ENCODE data around the gene CWF19L1. TPM values are rescaled to one million over a fixed set of nuclear protein-coding genes. Genes with fewer than 3 reads are reported as not detected.

CWF19L1 gene
- polyA plus RNA-seq, 1 donor from 2014 or later: 36.9 TPM

DNA sequence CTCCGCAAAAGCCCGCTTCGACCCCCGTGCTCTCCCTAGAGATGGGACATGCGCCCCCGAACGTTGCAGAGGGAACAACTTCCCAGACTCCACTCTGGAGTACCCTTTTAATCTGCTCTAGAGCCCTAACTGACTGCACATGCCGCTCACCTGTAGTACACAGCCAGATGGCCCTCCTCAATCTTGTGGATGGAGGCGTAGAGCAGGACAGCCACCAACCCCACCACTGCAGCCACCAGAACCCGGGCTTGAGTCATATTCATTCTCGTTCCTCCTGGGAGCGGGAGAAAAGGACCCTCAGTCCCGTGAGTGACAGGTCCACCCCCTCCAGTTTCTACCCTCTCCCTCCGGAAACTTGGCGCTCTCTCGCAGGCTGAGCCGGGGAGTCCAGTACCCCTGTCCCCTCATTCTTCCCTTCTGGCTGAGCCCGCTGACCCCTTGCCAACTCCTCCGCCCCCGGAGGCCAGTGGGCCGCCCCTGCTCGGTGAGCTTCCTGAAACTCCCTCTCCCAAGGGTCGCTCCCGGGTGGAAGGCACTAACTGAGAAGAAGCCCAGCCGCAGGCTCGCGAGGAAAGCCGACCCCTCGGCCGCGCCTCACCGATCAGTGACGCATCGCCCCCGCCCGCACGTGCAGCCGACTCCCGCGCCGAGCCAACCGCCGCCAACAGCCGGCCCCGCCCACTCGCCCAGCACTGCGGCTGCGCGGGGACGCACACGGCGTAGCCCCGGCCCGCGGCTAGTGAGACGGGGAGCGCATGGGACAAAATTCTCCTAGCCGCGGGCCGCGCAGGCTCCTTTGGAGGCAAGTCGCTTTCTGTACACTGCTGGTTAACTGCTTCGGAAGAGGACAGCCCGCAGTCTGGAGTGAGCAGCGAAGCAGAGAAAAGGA is 81.8 kb downstream of the CWF19L1 start, which contains the start of gene ERLIN1:
ERLIN1 (minus strand) TSS at position 666 of the 889 bp plus-strand sequence; CDS start at position 263, 403 bp downstream.
- H3K27ac ChIP-seq (ENCODE audit: low read length): peak within 1 kb of the TSS; percentile 55
- H4K20me1 ChIP-seq (ENCODE audit: insufficient read depth): no peaks in the 10 kb centered on the region
- no peaks in the 10 kb centered on the region for H3K9me3 ChIP-seq (ENCODE audit: low read length)
- H3K9me2 ChIP-seq (ENCODE audit: insufficient read depth, low read length): no peaks in the 10 kb centered on the region
- H3K4me3 ChIP-seq (ENCODE audit: low read length): peak within 1 kb of the TSS; percentile 85
- H3K36me3 ChIP-seq (ENCODE audit: insufficient read depth, low read length): peaks cover 1% of the 10 kb centered on the region
- no peaks in the 10 kb centered on the region for H3K79me2 ChIP-seq (replicated peaks; ENCODE audit: insufficient read depth, low read length)
- no peaks in the 10 kb centered on the region for H3K27me3 ChIP-seq (ENCODE audit: insufficient read depth, low read depth, low read length)
- peak within 1 kb of the TSS; percentile 86 for H2AFZ ChIP-seq (ENCODE audit: low read depth, low read length)
- H3F3A ChIP-seq (ENCODE audit: insufficient read depth, low read length, poor library complexity, severe bottlenecking): no peaks in the 10 kb centered on the region
- peak within 1 kb of the TSS; percentile 64 for H3K4me2 ChIP-seq (ENCODE audit: low read length)
- peak; percentile 33 for TF ChIP-seq POLR2AphosphoS5 (IDR thresholded peaks at IDR 0.05)
- TF ChIP-seq SMC3 (conservative IDR thresholded peaks at IDR 0.05; ENCODE audit: poor library complexity): peak; percentile 54
- TF ChIP-seq RAD21 (conservative IDR thresholded peaks at IDR 0.05): peak; percentile 34
- no peak for TF ChIP-seq EP300 (conservative IDR thresholded peaks at IDR 0.05; ENCODE audit: poor library complexity, severe bottlenecking)
- peak; percentile 28 for TF ChIP-seq TAF1 (IDR thresholded peaks at IDR 0.05; ENCODE audit: low read depth)
- TF ChIP-seq, protein P1, sequence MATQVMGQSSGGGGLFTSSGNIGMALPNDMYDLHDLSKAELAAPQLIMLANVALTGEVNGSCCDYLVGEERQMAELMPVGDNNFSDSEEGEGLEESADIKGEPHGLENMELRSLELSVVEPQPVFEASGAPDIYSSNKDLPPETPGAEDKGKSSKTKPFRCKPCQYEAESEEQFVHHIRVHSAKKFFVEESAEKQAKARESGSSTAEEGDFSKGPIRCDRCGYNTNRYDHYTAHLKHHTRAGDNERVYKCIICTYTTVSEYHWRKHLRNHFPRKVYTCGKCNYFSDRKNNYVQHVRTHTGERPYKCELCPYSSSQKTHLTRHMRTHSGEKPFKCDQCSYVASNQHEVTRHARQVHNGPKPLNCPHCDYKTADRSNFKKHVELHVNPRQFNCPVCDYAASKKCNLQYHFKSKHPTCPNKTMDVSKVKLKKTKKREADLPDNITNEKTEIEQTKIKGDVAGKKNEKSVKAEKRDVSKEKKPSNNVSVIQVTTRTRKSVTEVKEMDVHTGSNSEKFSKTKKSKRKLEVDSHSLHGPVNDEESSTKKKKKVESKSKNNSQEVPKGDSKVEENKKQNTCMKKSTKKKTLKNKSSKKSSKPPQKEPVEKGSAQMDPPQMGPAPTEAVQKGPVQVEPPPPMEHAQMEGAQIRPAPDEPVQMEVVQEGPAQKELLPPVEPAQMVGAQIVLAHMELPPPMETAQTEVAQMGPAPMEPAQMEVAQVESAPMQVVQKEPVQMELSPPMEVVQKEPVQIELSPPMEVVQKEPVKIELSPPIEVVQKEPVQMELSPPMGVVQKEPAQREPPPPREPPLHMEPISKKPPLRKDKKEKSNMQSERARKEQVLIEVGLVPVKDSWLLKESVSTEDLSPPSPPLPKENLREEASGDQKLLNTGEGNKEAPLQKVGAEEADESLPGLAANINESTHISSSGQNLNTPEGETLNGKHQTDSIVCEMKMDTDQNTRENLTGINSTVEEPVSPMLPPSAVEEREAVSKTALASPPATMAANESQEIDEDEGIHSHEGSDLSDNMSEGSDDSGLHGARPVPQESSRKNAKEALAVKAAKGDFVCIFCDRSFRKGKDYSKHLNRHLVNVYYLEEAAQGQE (IDR thresholded peaks at IDR 0.05; ENCODE audit: borderline replicate concordance): peak; percentile 39
- TF ChIP-seq MXI1 (conservative IDR thresholded peaks at IDR 0.05; ENCODE audit: poor library complexity, severe bottlenecking): peak; percentile 95
- TF ChIP-seq, protein P2, sequence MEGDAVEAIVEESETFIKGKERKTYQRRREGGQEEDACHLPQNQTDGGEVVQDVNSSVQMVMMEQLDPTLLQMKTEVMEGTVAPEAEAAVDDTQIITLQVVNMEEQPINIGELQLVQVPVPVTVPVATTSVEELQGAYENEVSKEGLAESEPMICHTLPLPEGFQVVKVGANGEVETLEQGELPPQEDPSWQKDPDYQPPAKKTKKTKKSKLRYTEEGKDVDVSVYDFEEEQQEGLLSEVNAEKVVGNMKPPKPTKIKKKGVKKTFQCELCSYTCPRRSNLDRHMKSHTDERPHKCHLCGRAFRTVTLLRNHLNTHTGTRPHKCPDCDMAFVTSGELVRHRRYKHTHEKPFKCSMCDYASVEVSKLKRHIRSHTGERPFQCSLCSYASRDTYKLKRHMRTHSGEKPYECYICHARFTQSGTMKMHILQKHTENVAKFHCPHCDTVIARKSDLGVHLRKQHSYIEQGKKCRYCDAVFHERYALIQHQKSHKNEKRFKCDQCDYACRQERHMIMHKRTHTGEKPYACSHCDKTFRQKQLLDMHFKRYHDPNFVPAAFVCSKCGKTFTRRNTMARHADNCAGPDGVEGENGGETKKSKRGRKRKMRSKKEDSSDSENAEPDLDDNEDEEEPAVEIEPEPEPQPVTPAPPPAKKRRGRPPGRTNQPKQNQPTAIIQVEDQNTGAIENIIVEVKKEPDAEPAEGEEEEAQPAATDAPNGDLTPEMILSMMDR (IDR thresholded peaks at IDR 0.05; ENCODE audit: poor library complexity, severe bottlenecking): no peak
- peak within 1 kb of the TSS; percentile 73 for H3K9ac ChIP-seq (ENCODE audit: low read length)

DNA sequence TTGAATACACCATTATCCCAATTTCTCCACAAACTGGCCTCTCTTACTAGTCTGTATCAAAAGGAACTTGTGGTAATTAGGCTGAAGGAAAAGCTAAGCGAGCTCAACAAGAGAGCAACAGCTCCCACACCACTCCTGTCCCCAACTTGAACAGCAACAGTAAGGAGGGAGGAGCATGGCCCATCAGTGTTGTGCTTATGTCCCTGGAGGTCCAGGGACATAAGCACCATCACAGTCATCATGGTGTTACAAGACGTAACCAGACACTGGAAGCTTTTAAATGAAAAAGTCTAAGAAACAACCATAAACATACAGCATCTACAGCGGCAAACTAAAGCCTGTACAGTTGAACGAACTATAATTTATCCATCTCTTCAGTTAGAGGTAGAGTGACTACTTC is 82.6 kb downstream of the CWF19L1 start:
- Histone ChIP-seq H3K79me2 (replicated peaks; ENCODE audit: insufficient read depth, low read length) (no peaks in the 10 kb centered on the region), H3K27ac (ENCODE audit: low read length) (no peak overlapping the region), H2AFZ (ENCODE audit: low read depth, low read length) (no peak overlapping the region)

More for the DNA sequence above, 82.6 kb downstream of the CWF19L1 start:
- Histone ChIP-seq H3K4me3 (ENCODE audit: low read length) (peak overlapping the region; percentile 85), H3K9me3 (ENCODE audit: low read length) (no peaks in the 10 kb centered on the region), H3K9ac (ENCODE audit: low read length) (peak overlapping the region; percentile 73), H3K9me2 (ENCODE audit: insufficient read depth, low read length) (no peaks in the 10 kb centered on the region), H3K27me3 (ENCODE audit: insufficient read depth, low read depth, low read length) (no peaks in the 10 kb centered on the region), H3F3A (ENCODE audit: insufficient read depth, low read length, poor library complexity, severe bottlenecking) (no peaks in the 10 kb centered on the region), H3K4me2 (ENCODE audit: low read length) (peak overlapping the region; percentile 64), H4K20me1 (ENCODE audit: insufficient read depth) (no peaks in the 10 kb centered on the region), H3K36me3 (ENCODE audit: insufficient read depth, low read length) (no peaks in the 10 kb centered on the region)
- TF ChIP-seq EZH2 (IDR thresholded peaks at IDR 0.05; ENCODE audit: borderline replicate concordance, insufficient read depth, low read length, poor library complexity, severe bottlenecking): no peak
- TF ChIP-seq SMC3 (conservative IDR thresholded peaks at IDR 0.05; ENCODE audit: poor library complexity): no peak
- no peak for TF ChIP-seq RAD21 (conservative IDR thresholded peaks at IDR 0.05)
- no peak for TF ChIP-seq POLR2AphosphoS5 (IDR thresholded peaks at IDR 0.05)
- no peak for TF ChIP-seq MXI1 (conservative IDR thresholded peaks at IDR 0.05; ENCODE audit: poor library complexity, severe bottlenecking)
